Ishikawa (cell line): ENCODE measurements around the gene NOS1AP.

Experiments used
- CEBPB ChIP-seq: IDR thresholded peaks from 2 replicates; pipeline ENCODE4 v1.6.1; 2012
- CREB1 ChIP-seq: IDR thresholded peaks from 2 replicates; pipeline ENCODE4 v1.6.1; 2012; ENCODE audit warnings: low read depth
- EGR1 ChIP-seq: IDR thresholded peaks from 2 replicates; pipeline ENCODE4 v1.6.1; 2012
- EP300 ChIP-seq: IDR thresholded peaks from 2 replicates; pipeline ENCODE4 v1.6.1; 2012; ENCODE audit warnings: borderline replicate concordance
- FOXM1 ChIP-seq: IDR thresholded peaks from 2 replicates; pipeline ENCODE4 v1.6.1; 2012; ENCODE audit warnings: low read depth, borderline replicate concordance
- MAX ChIP-seq: IDR thresholded peaks from 2 replicates; pipeline ENCODE4 v1.6.1; 2012
- NFIC ChIP-seq: IDR thresholded peaks from 2 replicates; pipeline ENCODE4 v1.6.1; 2012
- RAD21 ChIP-seq: IDR thresholded peaks from 2 replicates; pipeline ENCODE4 v1.6.1; 2012; ENCODE audit warnings: low read depth
- REST ChIP-seq: IDR thresholded peaks from 2 replicates; pipeline ENCODE4 v1.6.1; 2012; ENCODE audit warnings: low read depth, mild to moderate bottlenecking
- TAF1 ChIP-seq: IDR thresholded peaks from 2 replicates; pipeline ENCODE4 v1.6.1; 2012; ENCODE audit warnings: low read depth, mild to moderate bottlenecking
- TCF12 ChIP-seq: IDR thresholded peaks from 2 replicates; pipeline ENCODE4 v1.6.1; 2012; ENCODE audit warnings: low read depth
- TEAD4 ChIP-seq: IDR thresholded peaks from 2 replicates; pipeline ENCODE4 v1.6.1; 2012
- USF1 ChIP-seq: IDR thresholded peaks from 2 replicates; pipeline ENCODE4 v1.6.1; 2012
- YY1 ChIP-seq: IDR thresholded peaks from 2 replicates; pipeline ENCODE4 v1.6.1; 2012; ENCODE audit warnings: low read depth
- ZBTB7A ChIP-seq: IDR thresholded peaks from 2 replicates; pipeline ENCODE4 v1.6.1; 2012; ENCODE audit warnings: low read depth

NOS1AP gene

GRCh38 chr1:162187687-162188276, 118.3 kb downstream of the NOS1AP start:
- no peak for TF ChIP-seq USF1
- no peak for TF ChIP-seq ZBTB7A
- no peak for TF ChIP-seq CREB1
- no peak for TF ChIP-seq YY1
- TF ChIP-seq TEAD4, result no peak

GRCh38 chr1:162189345-162189744, 119.9 kb downstream of the NOS1AP start:
- TF ChIP-seq ZBTB7A (no peak), TEAD4 (no peak), EP300 (no peak), RAD21 (no peak), TCF12 (no peak), REST (no peak)

- TF ChIP-seq CREB1 (no peak), TCF12 (peak; percentile 43; the same call in 1 of the 2 replicates), NFIC (peak; percentile 17; the same call in 1 of the 2 replicates), FOXM1 (no peak), USF1 (no peak), CEBPB (no peak), TEAD4 (0 out of 2 replicates have a peak, but pooled peaks have one; percentile 12), ZBTB7A (no peak), REST (no peak), YY1 (no peak), RAD21 (0 out of 2 replicates have a peak, but pooled peaks have one; percentile 8), EGR1 (no peak), MAX (no peak), TAF1 (no peak), EP300 (no peak)
These were observed 122.2 kb downstream of the NOS1AP start for GRCh38 chr1:162191396-162192305.

GRCh38 chr1:162192306-162192678, 122.8 kb downstream of the NOS1AP start:
- no peak for TF ChIP-seq ZBTB7A
- TF ChIP-seq CREB1, result no peak
- TF ChIP-seq TCF12, result 0 out of 2 replicates have a peak, but pooled peaks have one; percentile 5
- peak; percentile 5; the same call in 1 of the 2 replicates for TF ChIP-seq NFIC

GRCh38 chr1:162192763-162193162, 123.3 kb downstream of the NOS1AP start:
- TF ChIP-seq YY1 (no peak), EGR1 (no peak), USF1 (no peak), RAD21 (no peak), EP300 (no peak)

GRCh38 chr1:162193221-162193620, 123.7 kb downstream of the NOS1AP start:
- no peak for TF ChIP-seq YY1
- no peak for TF ChIP-seq RAD21
- TF ChIP-seq EGR1, result no peak
- no peak for TF ChIP-seq REST
- no peak for TF ChIP-seq TAF1
- no peak for TF ChIP-seq FOXM1
- no peak for TF ChIP-seq TCF12
- no peak for TF ChIP-seq CREB1
- no peak for TF ChIP-seq TEAD4
- TF ChIP-seq USF1, result no peak
- no peak for TF ChIP-seq MAX
